GM06990 (cell line): ENCODE data around the gene LRCH1.
A peak's percentile ranks its signal among the peaks of the same experiment; 100 is the strongest.

Experiments used
- DNase-seq: peaks from one replicate; pipeline ENCODE4 v3.0.0-alpha.2; 2011; ENCODE audit not compliant: insufficient read length; ENCODE audit errors: extremely low read depth
- H3K27me3 ChIP-seq: replicated peaks from 2 replicates; pipeline ENCODE4 v1.6.0; 2011; ENCODE audit warnings: low read length; ENCODE audit not compliant: control insufficient read depth, insufficient read depth
- H3K36me3 ChIP-seq: 2 replicates; pipeline ENCODE4 v1.5.1; 2011; ENCODE audit warnings: low read length; ENCODE audit not compliant: control insufficient read depth, insufficient read depth
- H3K4me3 ChIP-seq: replicated peaks from 2 replicates; pipeline ENCODE4 v1.5.1; 2011; ENCODE audit warnings: low read depth, mild to moderate bottlenecking, control low read depth, low read length
- TF ChIP-seq, protein P1 (sequence below): IDR thresholded peaks from 2 replicates; pipeline ENCODE4 v1.5.1; 2011; ENCODE audit warnings: low read length, control low read depth, mild to moderate bottlenecking, inconsistent platforms; ENCODE audit not compliant: insufficient read depth, poor library complexity, severe bottlenecking

Gene LRCH1

DNA sequence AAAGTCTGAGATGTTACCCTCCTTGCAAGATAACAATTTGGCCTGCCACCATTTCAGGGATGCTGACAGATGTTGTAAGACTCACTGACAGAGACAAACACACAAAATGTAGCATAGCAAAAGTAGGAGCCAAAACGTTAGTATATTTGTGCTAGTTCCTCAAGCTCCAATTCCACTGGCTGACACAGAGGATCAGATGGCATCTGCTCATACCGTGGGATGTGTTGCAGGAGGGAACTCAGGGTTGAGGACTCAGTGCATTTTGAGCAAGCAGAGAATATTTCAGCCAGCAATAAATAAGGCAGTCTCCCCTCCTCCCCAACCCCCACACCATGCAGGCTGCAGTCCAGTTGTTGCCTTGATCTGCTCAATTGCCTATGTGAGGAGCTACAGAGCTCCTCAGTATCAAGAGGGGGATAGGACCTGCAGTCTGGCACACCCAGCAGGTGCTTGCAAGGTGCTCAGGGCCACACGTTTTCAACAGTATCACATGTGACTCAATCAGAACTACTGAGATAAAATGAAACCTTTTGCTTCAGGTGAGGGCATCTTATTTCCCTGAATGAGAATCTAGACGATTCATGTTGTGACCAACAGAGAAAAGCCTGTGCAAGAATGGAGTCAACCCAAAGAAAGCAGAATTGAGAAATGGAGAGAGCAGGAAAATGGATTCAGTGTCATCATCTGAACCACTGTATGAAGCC is 23.6 kb upstream of the LRCH1 start:
- no peaks in the 10 kb centered on the region for H3K36me3 ChIP-seq
- H3K27me3 ChIP-seq, result no peaks in the 10 kb centered on the region
- TF ChIP-seq, protein P1, sequence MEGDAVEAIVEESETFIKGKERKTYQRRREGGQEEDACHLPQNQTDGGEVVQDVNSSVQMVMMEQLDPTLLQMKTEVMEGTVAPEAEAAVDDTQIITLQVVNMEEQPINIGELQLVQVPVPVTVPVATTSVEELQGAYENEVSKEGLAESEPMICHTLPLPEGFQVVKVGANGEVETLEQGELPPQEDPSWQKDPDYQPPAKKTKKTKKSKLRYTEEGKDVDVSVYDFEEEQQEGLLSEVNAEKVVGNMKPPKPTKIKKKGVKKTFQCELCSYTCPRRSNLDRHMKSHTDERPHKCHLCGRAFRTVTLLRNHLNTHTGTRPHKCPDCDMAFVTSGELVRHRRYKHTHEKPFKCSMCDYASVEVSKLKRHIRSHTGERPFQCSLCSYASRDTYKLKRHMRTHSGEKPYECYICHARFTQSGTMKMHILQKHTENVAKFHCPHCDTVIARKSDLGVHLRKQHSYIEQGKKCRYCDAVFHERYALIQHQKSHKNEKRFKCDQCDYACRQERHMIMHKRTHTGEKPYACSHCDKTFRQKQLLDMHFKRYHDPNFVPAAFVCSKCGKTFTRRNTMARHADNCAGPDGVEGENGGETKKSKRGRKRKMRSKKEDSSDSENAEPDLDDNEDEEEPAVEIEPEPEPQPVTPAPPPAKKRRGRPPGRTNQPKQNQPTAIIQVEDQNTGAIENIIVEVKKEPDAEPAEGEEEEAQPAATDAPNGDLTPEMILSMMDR, result no peak
- H3K4me3 ChIP-seq, result no peak overlapping the region
- peak; percentile 9 for DNase-seq

DNA sequence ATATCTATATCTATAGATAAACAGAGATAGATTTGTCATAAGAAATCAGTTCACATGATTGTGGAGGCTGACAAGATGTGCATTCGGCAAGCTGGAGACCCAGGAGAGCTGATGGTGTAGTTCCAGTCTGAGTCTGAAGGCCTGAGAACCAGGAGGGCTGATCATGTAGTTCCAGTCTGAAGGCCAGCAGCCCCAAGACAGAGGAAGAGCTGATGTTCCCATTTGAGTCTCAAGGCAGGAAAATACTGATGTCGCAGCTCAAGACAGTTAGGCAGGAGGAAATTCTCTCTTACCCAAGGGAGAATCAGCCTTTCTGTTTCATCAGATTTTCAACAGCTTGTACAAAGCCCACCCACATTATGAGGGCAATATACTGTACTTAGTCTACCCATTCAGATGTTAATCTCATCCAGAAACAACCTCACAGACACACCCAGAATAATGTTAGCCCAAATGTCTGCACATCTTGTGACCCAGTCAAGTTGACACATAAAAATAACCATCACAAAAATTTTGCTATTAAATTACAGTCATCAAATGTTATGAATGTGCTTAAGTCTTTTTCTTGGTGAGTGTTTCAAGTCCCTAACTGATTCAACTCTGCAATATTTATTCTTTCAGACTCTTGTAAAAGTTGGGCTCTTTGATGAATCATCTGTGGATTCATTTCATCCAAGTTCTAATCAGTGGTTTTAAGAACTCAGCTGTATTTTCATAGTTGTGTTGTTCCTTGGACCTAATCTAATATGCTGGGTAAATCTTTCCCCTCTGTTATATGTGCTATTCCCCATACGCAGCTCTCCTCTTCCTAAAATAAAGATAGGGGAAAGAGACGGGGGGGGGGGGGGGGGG is 22.7 kb upstream of the LRCH1 start:
- DNase-seq, result no peak
- H3K27me3 ChIP-seq, result no peaks in the 10 kb centered on the region
- TF ChIP-seq, protein P1, result no peak
- no peak overlapping the region for H3K4me3 ChIP-seq
- no peaks in the 10 kb centered on the region for H3K36me3 ChIP-seq

DNA sequence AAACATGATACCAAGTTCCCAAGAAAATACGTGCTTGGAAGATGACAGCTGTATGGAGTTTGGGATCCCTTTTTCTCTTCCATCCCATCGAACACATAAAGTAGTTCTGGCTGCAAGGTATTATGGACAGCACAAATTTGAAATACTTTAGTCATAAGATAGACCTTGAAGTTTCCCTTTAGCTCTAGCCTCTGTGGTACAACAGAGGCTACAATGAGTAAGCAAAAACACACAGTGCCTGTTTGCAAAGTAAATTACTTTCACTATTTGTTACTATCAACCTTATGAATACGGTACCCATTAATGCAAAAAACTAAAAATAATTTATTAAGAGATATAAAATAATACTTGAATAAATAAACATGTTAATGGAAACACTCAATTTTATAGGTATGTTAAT is 21.0 kb upstream of the LRCH1 start:
- Histone ChIP-seq H3K27me3 (no peaks in the 10 kb centered on the region), H3K36me3 (no peaks in the 10 kb centered on the region), H3K4me3 (no peak overlapping the region)
- DNase-seq, result no peak
- TF ChIP-seq, protein P1, result no peak

DNA sequence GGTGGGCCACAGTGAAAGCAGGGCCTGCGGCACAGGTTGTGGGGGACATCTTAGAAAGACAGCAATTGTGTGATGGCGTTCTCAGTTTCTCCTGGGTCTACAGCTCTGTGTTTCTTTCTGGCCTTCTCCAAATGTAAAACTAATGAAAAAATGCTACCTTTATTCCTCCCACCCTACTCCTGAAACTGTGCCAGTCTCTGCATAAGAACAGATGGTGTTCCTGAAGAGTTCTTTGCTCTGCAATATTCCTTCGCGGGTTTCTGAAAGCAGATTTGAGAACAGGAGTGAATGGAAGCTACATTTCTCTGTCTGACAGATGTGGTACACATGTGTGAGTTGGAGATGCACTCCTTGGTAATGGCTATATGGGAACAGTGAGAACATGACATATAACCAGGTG is 18.0 kb upstream of the LRCH1 start:
- no peak overlapping the region for H3K4me3 ChIP-seq
- no peaks in the 10 kb centered on the region for H3K27me3 ChIP-seq
- H3K36me3 ChIP-seq, result no peaks in the 10 kb centered on the region
- TF ChIP-seq, protein P1, result no peak
- no peak for DNase-seq

DNA sequence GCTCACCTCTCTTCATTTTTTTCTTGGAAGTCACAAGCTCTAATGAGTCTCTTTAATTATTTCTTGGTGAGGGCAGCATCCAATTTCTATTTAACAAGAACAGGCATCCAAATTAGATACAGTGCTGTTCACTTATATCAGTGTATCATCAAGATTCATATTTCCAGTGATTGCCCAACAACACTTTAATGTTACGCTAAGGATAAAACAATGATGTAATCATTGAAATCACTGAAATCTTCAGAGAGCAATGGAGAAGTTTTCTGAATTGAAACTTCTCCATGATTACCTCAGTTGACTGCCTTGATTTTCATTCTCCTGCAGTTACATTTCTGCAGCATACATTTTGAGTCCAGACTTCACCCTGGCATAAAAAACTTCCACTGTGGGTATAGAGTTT is 17.1 kb upstream of the LRCH1 start:
- no peak overlapping the region for H3K4me3 ChIP-seq
- DNase-seq, result no peak
- H3K27me3 ChIP-seq, result no peaks in the 10 kb centered on the region
- TF ChIP-seq, protein P1, result no peak
- no peaks in the 10 kb centered on the region for H3K36me3 ChIP-seq
